ENCODE measurements around the gene CISH.
A peak's percentile ranks its signal among the peaks of the same experiment; 100 is the strongest.

CISH gene

DNA sequence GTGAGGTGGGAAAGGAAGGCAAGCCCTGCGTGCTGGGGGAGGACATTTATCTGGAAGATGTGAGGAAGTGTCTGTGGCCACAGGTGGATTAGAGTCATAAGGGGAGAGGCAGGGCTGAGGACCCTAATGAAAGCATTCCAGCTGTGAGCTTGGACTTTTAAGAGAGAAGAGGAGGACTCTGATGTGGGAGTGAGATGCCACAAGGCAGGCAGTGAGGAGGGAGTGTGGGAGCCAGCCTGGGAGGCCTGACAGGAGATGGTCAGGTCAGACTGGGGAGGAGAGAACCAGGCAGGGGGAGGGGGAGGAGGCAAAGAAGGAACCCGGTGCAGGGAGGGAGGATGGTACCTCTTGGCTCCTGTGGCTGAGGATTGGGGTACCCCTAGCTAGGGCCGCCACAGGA lies 26.4 kb upstream of the CISH start:
- no peak for DNase-seq (ENCODE audit: extremely low read depth in 1 of 2, low read depth in 1 of 2)

DNA sequence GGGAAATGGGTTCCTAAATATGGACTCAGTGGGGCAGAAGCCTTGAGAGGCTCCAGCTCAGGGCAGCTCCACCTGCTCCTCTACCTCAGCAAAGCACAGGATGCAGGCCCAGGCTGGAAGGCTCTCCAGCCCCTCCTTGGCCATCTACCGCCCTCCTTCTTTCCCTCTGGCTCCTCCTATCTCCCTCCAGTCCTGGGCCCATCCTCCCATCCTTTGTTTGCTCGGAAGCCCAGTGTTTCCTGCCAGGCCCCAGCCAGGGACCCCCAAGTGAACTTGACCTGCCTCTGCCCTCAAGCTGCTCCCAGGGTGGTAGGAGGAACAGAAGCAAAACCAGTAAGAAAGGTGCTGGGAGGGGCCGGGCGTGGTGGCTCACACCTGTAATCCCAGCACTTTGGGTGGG lies 25.4 kb upstream of the CISH start:
- no peak for DNase-seq (ENCODE audit: extremely low read depth in 1 of 2, low read depth in 1 of 2)

DNA sequence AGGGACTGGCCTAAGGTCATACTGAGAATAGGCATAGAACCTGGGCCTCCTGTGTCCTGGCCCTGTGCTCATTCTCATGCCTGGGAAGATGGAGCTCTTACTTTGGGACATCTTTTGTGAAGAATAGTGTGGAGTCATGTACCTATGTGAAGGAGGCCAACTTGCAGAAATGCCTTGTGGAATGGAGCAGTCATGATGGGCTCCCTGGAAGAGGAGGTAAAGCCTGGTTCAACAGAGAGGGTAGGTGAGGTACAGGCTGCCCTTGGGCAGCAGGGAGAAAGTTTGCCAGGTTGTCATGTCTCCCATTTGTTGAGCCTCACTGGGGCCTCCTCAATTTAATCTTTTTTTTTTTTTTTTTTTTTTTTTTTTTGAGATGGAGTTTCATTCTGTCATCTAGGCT lies 23.5 kb upstream of the CISH start:
- DNase-seq (ENCODE audit: extremely low read depth in 1 of 2, low read depth in 1 of 2) = no peak

DNA sequence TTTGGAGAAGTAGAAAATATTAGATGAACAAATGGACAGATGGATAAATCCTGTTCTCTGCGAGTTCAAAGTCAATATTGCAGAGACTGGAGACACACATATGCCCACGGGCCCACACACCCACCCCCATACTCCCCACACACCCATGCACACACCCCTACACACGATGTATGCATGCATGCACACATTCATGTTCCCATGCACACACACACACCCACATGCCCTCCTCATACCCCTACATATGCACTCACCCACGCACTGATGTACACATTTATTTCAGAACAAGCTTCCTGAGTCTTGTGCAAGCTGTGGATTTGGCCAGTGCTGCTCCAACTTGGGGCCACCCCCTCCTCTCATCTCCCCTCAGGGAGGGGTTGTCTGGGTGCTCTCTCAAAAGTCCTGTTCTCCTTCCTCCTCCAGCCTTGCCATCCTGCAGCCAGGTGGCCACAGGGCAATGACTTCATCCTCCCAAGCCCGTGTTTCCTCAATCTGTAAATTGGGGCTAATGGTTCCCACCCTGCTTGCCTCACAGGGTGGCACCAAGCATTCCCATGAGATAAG lies 21.7 kb upstream of the CISH start:
- DNase-seq (ENCODE audit: extremely low read depth in 1 of 2, low read depth in 1 of 2) = no peak

DNA sequence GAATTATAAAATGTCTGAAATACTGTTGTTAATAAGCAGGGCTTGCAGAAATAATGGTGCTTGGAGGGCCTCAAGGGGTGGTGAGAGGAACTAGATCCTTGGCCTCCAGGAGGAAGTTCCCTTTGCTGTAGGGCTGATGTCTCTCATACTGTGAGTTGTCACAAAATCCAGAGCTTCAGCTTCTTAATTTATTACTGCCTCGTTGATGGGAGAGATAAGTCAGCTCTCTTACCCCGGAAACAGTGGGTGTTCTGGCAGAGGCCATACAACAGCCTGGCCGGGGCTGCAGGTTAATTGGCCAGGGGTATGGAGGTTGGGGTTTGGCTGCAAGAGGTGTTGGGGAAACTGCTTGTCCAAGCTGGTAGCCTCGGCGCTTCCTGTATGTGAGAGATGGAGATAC lies 20.9 kb upstream of the CISH start:
- DNase-seq (ENCODE audit: extremely low read depth in 1 of 2, low read depth in 1 of 2) = no peak

DNA sequence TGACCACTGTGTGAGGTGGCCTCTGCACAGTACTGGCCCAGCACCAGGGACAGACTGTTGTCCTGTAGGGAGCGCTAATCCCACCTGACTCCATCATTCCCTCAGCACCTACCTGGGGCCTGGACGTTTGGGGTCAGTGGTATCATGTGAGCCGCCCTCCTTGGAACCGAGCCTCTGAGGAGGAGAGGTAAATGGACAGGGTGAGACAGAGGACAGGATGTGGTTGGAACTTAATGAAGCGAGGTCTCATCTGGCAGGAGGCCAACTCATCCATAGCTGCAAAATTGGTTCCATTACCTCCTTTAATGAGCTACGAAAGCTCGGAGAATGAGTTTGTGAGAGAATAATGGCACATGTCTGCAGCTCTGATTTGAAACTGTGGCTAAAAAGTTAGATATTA lies 19.3 kb upstream of the CISH start:
- no peak for DNase-seq (ENCODE audit: extremely low read depth in 1 of 2, low read depth in 1 of 2)

DNA sequence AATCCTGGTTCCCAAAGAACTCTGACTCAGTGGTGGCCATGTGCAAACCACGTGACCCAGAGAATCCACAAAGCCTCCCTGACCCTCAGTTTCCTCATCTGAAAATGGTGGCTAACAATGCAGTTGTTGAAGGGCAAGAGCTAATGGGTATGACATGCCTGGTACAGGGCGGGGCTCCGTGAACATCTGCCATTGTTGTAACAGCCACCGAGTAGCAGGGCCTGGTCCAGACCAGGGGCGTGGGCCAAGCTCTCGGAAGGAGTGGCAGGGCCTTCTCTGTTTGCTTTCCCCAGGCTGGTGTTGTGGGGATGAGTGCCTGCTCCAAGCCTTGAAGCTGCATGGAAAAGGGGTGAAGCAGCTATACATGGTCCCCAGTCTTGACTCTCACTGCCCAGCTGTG lies 18.8 kb upstream of the CISH start:
- DNase-seq (ENCODE audit: extremely low read depth in 1 of 2, low read depth in 1 of 2) = no peak

DNA sequence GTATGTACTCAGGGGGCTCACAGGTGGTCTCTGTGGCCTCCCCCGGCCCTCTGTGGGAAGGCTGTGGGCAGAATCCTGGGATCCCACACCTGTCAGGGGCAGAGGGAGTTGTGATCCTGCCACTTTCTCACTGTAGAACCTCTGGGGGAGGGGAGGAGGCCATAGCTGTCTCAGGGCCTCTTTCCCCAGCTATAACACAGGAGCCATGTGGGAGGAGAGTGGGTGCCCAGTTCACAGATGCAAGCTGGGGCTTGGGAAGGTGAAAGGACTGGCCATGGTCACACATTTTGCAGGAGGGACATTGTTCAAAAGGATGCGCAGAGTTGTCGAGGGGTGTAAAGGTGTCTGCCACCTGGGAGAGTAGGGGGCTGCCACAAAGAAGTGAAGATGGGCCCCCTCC lies 17.0 kb upstream of the CISH start:
- no peak for DNase-seq (ENCODE audit: extremely low read depth in 1 of 2, low read depth in 1 of 2)

DNA sequence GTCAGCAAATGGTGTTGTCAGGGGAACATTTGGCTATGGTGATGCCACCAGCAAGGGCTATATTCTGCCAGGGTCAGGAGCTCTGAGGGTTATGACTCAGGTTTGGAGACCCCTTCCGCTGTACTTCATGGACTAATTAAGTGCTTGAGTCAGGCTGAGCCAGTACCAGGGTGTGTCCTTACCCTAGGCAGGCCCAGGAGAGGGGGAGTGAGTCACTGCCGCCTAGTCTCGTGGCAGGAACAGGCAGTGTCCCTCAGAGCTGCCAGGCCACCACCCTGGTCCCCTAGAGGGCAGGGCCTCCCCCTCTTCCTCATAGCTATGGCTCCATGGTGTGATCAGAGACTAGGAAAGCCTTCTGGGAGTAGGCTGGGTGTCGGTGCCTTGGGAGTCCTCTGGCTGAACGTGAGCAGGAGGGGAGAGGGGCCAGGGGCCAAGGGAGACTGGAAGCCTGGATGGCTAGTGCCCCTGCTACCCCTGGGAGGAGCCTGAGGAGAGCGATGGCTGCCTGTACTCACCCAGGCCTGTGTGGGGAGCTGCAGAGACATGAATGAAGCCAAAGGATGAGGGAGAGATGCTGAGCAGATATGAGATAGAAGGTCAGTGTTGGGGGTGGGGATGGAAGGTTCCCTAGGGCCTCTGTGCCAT lies 16.0 kb upstream of the CISH start:
- DNase-seq (ENCODE audit: extremely low read depth in 1 of 2, low read depth in 1 of 2) = no peak

DNA sequence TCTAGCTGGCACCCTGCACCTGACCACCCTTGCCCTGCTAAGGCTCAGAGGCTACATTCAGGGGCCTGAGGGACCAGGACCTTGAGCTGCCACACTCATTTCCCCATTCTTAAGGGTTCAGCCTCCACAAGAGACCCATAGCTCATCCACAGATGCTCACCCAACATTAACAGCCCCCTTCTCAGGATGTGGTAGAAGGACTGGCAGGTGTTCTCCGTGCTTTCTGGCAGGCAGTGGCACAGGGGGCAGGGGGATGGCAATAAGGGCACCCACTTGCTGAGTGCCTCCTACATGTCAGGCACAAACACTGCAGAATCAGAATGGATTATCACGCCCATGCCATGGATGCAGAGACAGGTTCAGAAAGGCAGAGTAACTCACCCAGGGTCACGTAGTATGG lies 14.8 kb upstream of the CISH start:
- no peak for DNase-seq (ENCODE audit: extremely low read depth in 1 of 2, low read depth in 1 of 2)

DNA sequence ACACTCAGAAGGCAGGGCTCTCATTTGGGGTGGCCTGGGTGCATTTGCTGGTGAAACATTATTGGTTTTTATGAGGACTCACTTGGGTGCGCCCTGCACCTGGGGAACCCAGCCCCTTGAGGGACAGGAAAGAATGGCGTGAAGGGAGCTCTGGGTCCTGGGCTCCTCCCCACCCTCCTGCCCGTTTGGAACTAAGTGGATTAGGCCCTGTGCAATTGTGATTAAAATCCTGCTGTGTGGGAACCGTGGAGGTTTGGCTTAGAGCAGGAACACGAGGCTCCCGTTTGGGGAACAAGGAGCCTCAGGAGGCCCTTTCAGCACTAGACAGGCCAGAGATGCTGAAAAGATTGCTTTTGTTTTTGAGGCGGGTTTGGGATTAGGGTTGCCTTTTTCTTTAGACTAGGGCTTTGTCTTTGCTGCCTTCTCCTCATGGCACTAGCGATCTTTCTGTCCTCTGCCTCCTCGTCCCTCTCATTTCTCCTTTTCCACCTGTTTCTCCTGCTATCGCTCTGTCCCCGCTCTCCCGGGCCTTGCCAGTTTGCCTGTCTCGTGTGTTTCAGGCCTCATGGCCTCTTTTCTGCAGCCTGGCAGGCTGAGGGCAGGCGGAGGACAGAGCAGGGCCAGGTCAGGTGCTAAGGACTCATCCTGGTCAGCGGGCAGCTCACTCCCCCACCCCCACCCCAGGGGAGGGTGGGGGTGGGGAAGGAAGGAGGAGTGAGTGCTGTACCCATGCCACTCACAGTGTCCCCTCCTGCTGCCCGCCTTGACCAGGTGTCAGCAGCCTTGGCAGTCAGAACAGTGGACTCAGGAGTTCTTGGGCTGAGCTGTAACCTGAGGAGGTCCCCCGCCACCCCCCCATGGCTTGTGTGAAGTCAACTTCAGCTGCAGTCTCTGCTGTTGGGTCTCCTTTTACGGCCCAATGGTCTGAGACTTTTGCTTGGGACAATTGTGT lies 13.9 kb upstream of the CISH start:
- no peak for DNase-seq (ENCODE audit: extremely low read depth in 1 of 2, low read depth in 1 of 2)

DNA sequence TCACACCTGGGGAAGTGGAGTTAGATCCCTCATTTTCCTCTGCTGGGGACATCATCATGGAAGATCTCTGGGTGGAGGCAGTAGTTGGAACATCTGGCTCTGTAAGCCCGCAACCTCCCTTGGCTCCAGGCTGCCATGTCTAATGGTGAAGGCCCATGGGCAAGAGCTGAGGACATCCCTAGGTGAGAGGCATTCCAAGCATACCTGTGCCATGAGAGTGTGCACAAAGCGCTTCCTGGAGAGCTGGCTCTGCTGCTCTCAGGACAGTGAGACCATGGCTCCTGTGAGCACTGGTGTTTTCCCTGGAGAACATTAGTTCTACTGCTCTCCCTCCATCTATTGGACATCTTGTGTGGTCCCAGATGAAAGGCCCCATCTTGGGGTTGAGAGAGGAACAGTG lies 13.1 kb upstream of the CISH start:
- no peak for DNase-seq (ENCODE audit: extremely low read depth in 1 of 2, low read depth in 1 of 2)

DNA sequence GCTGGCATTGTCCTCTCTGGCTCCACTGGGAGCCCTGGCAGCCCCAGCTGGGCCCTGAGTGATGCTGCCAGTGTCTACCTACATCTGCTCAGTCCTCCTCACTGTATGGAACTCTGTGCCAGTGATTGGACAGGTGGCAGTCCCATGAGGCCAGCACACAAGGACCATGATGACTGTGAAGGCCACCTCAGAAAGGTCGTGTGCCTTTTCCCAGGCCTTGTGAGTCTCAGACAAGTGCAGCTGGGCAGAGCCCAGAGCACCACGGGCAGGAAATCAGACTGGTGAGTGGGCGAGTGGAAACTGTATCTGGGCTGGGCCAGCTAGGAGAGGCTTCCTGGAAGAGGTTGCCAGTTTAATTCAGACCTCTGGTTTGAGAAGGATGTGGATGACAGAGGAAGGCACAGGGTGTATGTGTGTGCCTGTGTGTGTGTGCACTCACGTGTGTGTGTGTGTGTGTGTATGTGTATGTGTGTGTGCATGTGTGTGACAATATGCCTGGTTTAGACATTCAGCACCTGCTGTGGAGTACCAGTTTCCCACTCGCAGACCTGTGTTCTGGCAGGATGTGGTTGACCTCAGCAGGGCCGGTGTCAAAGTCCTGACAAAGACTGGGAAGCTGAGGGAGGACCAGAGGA lies 12.4 kb upstream of the CISH start:
- DNase-seq (ENCODE audit: extremely low read depth in 1 of 2, low read depth in 1 of 2) = peak in 1 of 2 donors; percentile 71

DNA sequence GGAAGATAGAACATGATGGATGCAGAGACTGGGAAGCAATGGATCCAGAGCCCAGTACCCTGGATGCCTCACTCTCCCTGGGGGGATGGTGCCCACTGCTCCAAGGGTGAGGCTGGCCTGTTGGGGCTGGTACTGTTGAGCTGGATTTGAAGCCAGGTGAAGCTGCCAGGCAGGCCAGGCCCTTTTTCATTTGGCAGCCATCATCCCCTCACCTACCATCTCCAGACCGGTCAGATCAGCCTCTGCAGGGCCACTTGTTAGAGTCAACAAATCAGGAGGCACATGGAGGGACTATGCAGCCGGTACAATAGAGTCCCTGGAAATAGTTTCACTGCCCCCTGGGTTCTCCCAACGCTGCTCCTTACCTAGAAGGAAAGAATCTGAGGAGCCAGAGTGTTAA lies 11.3 kb upstream of the CISH start:
- no peak for DNase-seq (ENCODE audit: extremely low read depth in 1 of 2, low read depth in 1 of 2)

DNA sequence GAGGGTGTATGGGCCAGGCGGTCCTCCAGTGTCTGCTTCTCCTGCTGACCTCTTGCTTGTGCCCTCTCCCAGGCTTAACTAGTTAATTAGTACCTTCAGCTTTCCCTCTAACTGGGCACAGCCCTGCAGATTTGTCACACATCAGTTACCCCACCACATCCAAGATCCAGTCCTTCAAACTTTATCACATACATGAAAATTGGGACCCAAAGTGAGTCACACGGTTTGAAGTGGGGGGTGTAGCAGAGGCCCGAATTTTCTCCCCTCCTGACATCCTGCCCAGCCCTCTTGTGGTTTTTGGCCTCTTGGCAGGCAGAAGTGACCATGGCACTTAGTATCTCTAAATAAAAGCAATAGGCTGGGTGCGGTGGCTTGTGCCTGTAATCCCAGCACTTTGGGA lies 9.2 kb upstream of the CISH start:
- DNase-seq (ENCODE audit: extremely low read depth in 1 of 2, low read depth in 1 of 2) = no peak

DNA sequence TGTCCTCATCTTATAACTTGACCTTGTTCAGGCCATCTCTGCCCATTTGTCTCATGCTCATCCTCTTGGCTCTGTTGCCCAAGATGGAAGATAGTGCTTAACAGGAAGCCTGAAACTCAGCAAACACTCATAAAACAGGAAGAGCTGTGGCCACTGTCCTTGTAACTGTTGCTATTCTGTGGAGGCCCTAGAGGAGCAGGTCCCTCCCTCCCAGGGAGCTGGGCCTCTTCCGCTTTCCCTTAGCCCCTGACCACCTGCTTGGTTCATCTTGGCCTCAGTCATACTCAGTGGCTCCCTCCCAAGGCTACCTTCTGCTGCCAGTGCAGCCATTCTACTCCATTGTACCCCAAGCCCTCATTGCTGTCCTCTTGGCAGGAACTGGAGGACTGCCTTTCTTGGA lies 8.8 kb upstream of the CISH start:
- no peak for DNase-seq (ENCODE audit: extremely low read depth in 1 of 2, low read depth in 1 of 2)

DNA sequence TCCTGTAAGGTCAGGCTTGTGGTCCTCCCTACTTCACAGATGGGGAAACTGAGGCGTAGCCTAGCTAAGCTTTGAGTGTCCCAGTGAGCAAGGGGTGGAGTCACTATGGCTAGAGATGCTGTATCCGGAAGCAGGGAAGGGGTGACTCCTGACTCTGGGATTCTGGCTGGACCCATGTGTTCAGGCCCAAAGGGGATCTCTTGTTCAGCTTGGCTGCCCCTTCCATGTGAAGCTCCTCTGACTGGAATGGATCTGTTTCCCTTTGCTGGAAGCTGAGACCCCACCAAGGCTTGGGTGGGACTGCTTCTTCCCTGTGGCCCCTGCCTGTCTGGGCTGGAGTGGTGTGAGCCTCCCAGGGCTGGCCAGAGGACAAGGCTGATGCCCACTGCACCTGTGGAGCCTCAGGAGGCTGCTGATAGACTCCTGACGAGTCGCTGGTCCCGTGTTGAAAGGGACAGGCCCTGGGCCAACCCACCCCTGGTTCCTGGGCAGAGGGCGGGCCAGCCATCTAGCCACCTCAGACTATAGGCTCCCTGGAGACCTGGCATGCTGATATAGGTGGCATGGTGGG lies 6.4 kb upstream of the CISH start:
- DNase-seq (ENCODE audit: extremely low read depth in 1 of 2, low read depth in 1 of 2) = no peak

DNA sequence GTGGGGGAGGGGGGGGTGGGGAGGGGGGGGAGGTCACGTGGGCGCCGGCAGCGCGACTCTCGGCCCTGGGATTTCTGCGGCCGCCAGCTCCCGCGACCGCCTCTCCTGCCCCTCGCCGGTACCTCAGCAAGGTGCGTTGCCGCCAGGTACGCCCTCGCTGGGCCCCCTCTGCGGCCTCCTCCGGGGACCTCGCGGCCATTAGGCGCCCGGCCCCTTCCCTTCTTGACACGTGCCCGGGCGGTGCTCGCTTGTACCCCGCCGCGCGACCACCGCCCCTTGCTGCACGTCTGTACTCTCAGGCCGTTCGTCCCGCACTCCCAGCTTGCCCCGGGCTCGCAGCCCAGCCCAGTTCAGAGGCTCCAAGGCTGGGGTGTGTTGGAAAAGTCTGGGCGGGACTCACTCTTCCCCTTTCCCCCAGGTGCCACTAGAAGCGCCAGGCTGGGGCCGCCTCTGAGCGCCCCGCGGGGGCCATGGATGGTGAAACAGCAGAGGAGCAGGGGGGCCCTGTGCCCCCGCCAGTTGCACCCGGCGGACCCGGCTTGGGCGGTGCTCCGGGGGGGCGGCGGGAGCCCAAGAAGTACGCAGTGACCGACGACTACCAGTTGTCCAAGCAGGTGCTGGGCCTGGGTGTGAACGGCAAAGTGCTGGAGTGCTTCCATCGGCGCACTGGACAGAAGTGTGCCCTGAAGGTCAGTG lies 5.7 kb upstream of the CISH start, which contains the start of gene MAPKAPK3:
TSS of gene MAPKAPK3 (plus strand) at position 56 of the 696 bp plus-strand sequence. CDS start at position 471, 415 bp downstream.
- DNase-seq (ENCODE audit: extremely low read depth in 1 of 2, low read depth in 1 of 2) = no peak

DNA sequence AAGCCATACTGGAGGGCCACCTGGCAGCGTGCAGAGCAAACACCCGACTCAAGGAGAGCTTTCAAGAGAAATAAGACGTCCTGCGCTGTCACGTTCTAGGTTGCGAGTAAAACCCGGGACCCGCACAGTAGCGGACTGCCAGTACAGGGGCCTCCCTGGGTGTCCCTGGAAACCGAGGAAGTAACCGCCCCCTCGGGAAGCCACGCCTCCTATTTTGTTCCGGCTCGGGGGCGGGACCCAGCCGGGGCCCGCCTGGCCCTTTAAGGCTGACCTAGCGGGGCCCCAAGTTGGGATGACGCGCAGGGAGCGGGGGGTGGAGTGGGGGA lies 5.2 kb upstream of the CISH start:
- DNase-seq (ENCODE audit: extremely low read depth in 1 of 2, low read depth in 1 of 2) = peak; percentile 91 to 93

DNA sequence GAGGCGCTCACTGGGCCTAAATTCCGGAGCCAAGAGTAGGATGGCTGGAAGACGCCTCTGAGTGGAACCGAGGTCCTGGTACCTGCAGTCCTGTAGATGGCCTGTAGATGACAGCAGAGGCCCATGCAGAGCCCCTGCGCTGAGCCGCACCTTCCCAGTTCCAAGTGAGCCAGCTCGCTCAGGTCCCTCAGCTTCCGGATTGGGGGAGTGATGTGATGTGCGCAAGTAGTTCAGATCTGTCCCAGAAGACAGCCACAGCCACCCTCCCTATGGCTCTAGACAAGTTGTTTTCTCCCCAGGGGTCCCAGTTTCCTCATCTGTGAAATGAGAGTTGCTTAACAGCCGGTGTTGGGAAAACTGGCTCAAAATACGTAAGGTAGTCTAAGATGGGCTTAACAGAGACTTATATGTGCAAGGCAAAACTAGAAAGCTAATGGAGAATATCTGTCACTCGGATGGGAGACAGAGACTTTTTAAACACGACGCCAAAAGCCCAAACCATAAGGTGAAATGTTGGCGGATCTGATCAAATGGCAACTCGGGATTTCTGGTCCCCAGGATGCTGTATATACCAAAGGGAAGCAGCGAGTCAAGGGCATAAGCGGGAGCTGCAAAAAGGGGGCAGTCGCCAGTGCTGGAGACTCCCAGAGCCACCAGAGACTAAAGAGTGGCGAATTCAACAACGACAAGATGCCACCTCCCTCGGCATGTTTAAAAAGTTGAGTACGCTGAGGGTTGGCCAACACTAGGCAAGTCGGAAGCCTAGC lies 4.6 kb upstream of the CISH start:
- DNase-seq (ENCODE audit: extremely low read depth in 1 of 2, low read depth in 1 of 2) = peak in 1 of 2 donors; percentile 78
